ENCODE measurements around the gene ZSWIM5. TPM values are rescaled to one million over a fixed set of nuclear protein-coding genes. Genes with fewer than 3 reads are reported as not detected.

Gene ZSWIM5
- total and polyA plus RNA-seq, 9 of the 15 experiments (the other 6 are each of a cell fraction or from before 2014, with no cell fraction given) = under 0.01 to 0.07 (median 0.03) TPM; not detected in 3

GRCh38 chr1:45012639-45013278 lies 193.6 kb downstream of the ZSWIM5 start (continued):
- TF ChIP-seq CLOCK (CRISPR knock-in tag; IDR thresholded peaks at IDR 0.05; ENCODE audit: borderline replicate concordance) = no peak
- peak; percentile 43; the same call in 1 of the 2 replicates for TF ChIP-seq ZBTB17 (CRISPR knock-in tag; IDR thresholded peaks at IDR 0.05)
- no peak for TF ChIP-seq CHCHD3 (CRISPR knock-in tag; IDR thresholded peaks at IDR 0.05)
- peak; percentile 72 for TF ChIP-seq BHLHE40 (IDR thresholded peaks at IDR 0.05; ENCODE audit: low read length)
- no peak for TF ChIP-seq FOXK1 (CRISPR knock-in tag; IDR thresholded peaks at IDR 0.05; ENCODE audit: borderline replicate concordance)
- TF ChIP-seq PCBP1 (IDR thresholded peaks at IDR 0.05; ENCODE audit: low read depth, low read length, poor library complexity, severe bottlenecking) = no peak
- no peak for TF ChIP-seq ZNF274 (IDR thresholded peaks at IDR 0.05; ENCODE audit: borderline replicate concordance, low read depth, low read length)
- no peak for TF ChIP-seq IRF9 (tag; IDR thresholded peaks at IDR 0.05)
- TF ChIP-seq YY1 (IDR thresholded peaks at IDR 0.05; ENCODE audit: borderline replicate concordance in 1 of 3, control insufficient read depth in 1 of 3, extremely low read depth in 1 of 3, insufficient read depth in 3 of 3, insufficient read length in 1 of 3, insufficient replicate concordance in 2 of 3, low read depth in 1 of 3, low read length in 2 of 3) = peak in 1 of 3 experiments; percentile 57
- TF ChIP-seq NCOA1 (IDR thresholded peaks at IDR 0.05; ENCODE audit: low read depth) = peak; percentile 94
- TF ChIP-seq HNRNPK (IDR thresholded peaks at IDR 0.05; ENCODE audit: low read depth, low read length, poor library complexity, severe bottlenecking) = no peak
- TF ChIP-seq ZMIZ1 (IDR thresholded peaks at IDR 0.05; ENCODE audit: low read depth in 2 of 2, low read length in 2 of 2) = peak in 1 of 2 experiments; percentile 95; a peak in 2 of 4 replicates
- TF ChIP-seq ZNF444 (CRISPR knock-in tag; IDR thresholded peaks at IDR 0.05) = no peak
- peak; percentile 94 for TF ChIP-seq SMAD4 (CRISPR knock-in tag; conservative IDR thresholded peaks at IDR 0.05)
- TF ChIP-seq SIN3A (IDR thresholded peaks at IDR 0.05; ENCODE audit: borderline replicate concordance in 2 of 2, control insufficient read depth in 1 of 2, low read depth in 2 of 2, low read length in 2 of 2) = peak in 1 of 2 experiments; percentile 97
- TF ChIP-seq NCOA4 (IDR thresholded peaks at IDR 0.05; ENCODE audit: partially characterized antibody) = no peak
- no peak for TF ChIP-seq NR3C1 (CRISPR knock-in tag; IDR thresholded peaks at IDR 0.05)
- TF ChIP-seq ZKSCAN8 (CRISPR knock-in tag; IDR thresholded peaks at IDR 0.05) = peak; percentile 63; the same call in 1 of the 2 replicates
